B cell (primary cell): Measurements from ENCODE around the gene TNFRSF6B.

Experiments
- EZH2 ChIP-seq: IDR thresholded peaks from 2 replicates; pipeline ENCODE4 v1.6.1; 2012; ENCODE audit warnings: borderline replicate concordance, low read depth, mild to moderate bottlenecking, moderate library complexity, low read length; ENCODE audit not compliant: insufficient read depth, poor library complexity, severe bottlenecking
- TF ChIP-seq, protein P1 (sequence below): fragments of 200-600 bp; IDR thresholded peaks from one replicate; pipeline ENCODE4 v1.8.0; 2022; ENCODE audit warnings: antibody characterized with exemption, mild to moderate bottlenecking

DNA sequence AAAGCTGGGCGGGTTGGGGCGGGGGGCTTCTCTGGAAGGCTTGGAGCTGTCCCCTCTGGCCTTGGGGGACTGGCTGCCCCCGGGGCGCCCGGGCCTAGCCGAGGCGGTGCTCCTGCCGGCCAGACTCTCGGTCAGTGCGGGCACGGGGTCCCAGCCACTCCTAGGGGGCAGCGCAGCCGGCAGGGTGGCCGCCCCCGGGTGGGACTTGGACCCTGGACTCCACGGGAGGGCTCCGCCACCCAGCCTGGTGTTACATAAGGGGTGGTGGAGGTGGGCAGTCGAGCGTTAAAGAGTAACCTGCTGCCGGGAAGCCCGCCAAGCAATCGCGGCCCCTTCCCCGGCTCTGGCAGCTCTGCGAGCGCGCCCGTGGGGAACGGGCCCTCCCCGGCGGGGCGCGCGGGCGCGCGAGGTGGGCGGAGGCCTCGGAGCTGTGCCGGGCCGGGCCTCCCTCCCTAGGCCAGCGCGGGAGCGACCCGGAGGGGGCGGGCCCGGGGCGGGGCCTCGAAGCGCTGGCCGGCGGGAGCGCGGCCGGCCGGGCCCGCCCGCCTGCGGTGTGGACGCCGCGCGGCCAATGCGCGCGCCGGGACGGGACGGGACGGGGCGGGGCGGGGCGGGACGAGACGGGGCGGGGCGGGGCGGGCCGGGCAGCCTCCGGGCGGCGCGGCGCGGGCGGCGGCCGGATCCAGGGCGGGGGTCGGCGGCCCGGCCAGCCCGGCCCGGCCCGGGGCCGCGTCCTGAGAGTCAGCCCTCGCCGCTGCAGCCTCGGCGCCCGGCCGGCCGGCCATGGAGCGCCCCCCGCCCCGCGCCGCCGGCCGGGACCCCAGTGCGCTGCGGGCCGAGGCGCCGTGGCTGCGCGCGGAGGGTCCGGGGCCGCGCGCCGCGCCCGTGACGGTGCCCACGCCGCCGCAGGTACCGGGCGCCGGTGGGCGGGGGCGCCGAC is 42.9 kb downstream of the TNFRSF6B start, which contains the start of gene SLC2A4RG:
- TF ChIP-seq EZH2: no peak
- TF ChIP-seq, protein P1, sequence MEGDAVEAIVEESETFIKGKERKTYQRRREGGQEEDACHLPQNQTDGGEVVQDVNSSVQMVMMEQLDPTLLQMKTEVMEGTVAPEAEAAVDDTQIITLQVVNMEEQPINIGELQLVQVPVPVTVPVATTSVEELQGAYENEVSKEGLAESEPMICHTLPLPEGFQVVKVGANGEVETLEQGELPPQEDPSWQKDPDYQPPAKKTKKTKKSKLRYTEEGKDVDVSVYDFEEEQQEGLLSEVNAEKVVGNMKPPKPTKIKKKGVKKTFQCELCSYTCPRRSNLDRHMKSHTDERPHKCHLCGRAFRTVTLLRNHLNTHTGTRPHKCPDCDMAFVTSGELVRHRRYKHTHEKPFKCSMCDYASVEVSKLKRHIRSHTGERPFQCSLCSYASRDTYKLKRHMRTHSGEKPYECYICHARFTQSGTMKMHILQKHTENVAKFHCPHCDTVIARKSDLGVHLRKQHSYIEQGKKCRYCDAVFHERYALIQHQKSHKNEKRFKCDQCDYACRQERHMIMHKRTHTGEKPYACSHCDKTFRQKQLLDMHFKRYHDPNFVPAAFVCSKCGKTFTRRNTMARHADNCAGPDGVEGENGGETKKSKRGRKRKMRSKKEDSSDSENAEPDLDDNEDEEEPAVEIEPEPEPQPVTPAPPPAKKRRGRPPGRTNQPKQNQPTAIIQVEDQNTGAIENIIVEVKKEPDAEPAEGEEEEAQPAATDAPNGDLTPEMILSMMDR: no peak
